Measurements from ENCODE around the gene CENPA. TPM values are rescaled to one million over a fixed set of nuclear protein-coding genes. Genes with fewer than 3 reads are reported as not detected.

Gene CENPA
- total and polyA plus RNA-seq, 7 donors: 0.12 to 0.23 TPM; not detected in 5

- Histone ChIP-seq H3K9me3 (no peaks in the 10 kb centered on the region), H3K27ac (no peak overlapping the region), H3K36me3 (ENCODE audit: insufficient read depth in 1 of 2, low read depth in 1 of 2) (no peaks in the 10 kb centered on the region), H3K4me3 (no peak overlapping the region), H3K4me1 (no peaks in the 10 kb centered on the region), H3K27me3 (ENCODE audit: insufficient read depth in 3 of 3, low read length in 2 of 3) (no peaks in the 10 kb centered on the region)
- WGBS, 3 donors: 70 to 75% (median 74%) methylated on average over 6 of the region's 6 CpGs
- intact Hi-C loops (cut with DNase I): no loop called here
- TF ChIP-seq CTCF (IDR thresholded peaks at IDR 0.05): no peak
- ATAC-seq: no peak
- no peak for DNase-seq
Measured at GRCh38 chr2:26740346-26740745, 45.5 kb upstream of the CENPA start.

- intact Hi-C loops (cut with DNase I): no loop called here
- no peak overlapping the region for H3K27ac ChIP-seq
- WGBS, 3 donors: 40 to 48% (median 44%) methylated on average over 8 of the region's 8 CpGs
Measured at GRCh38 chr2:26740890-26741302, 45.0 kb upstream of the CENPA start.

GRCh38 chr2:26742048-26742770 lies 43.6 kb upstream of the CENPA start:
- Histone ChIP-seq H3K4me1 (no peaks in the 10 kb centered on the region), H3K9me3 (no peaks in the 10 kb centered on the region), H3K27me3 (ENCODE audit: insufficient read depth in 3 of 3, low read length in 2 of 3) (no peaks in the 10 kb centered on the region), H3K4me3 (no peak overlapping the region), H3K36me3 (ENCODE audit: insufficient read depth in 1 of 2, low read depth in 1 of 2) (no peaks in the 10 kb centered on the region), H3K27ac (no peak overlapping the region)
- WGBS, 3 donors: 49 to 71% (median 50%) methylated on average over 14 to 15 of the region's 15 CpGs
- no peak for TF ChIP-seq CTCF (IDR thresholded peaks at IDR 0.05)
- no peak for DNase-seq
- intact Hi-C loops (cut with DNase I): no loop called here
- no peak for ATAC-seq

More at GRCh38 chr2:26740890-26741302, 45.0 kb upstream of the CENPA start:
- ATAC-seq (peak in 2 of 4 donors; percentile 27 to 36), DNase-seq (no peak)
- Histone ChIP-seq H3K4me1 (no peaks in the 10 kb centered on the region), H3K36me3 (ENCODE audit: insufficient read depth in 1 of 2, low read depth in 1 of 2) (no peaks in the 10 kb centered on the region), H3K9me3 (no peaks in the 10 kb centered on the region), H3K4me3 (no peak overlapping the region), H3K27me3 (ENCODE audit: insufficient read depth in 3 of 3, low read length in 2 of 3) (no peaks in the 10 kb centered on the region)
- TF ChIP-seq CTCF (IDR thresholded peaks at IDR 0.05): no peak

GRCh38 chr2:26743852-26744251 lies 42.0 kb upstream of the CENPA start:
- no peak for TF ChIP-seq CTCF (IDR thresholded peaks at IDR 0.05)
- Histone ChIP-seq H3K9me3 (no peaks in the 10 kb centered on the region), H3K27me3 (ENCODE audit: insufficient read depth in 3 of 3, low read length in 2 of 3) (no peaks in the 10 kb centered on the region), H3K4me3 (no peak overlapping the region), H3K36me3 (ENCODE audit: insufficient read depth in 1 of 2, low read depth in 1 of 2) (no peaks in the 10 kb centered on the region), H3K27ac (no peak overlapping the region), H3K4me1 (no peaks in the 10 kb centered on the region)
- ATAC-seq: no peak
- 94 to 98% (median 95%) methylated on average over 3 of the region's 3 CpGs for WGBS, 3 donors
- intact Hi-C loops (cut with DNase I): no loop called here
- DNase-seq: no peak

- ATAC-seq (no peak), DNase-seq (no peak)
- intact Hi-C loops (cut with DNase I): loop anchor here (1.0 kb wide), 1 partner anchor 140 kb away; no protein-coding TSS in a partner anchor
Measured at GRCh38 chr2:26744953-26745352, 40.9 kb upstream of the CENPA start.

More at GRCh38 chr2:26744953-26745352, 40.9 kb upstream of the CENPA start:
- Histone ChIP-seq H3K27ac (no peak overlapping the region), H3K36me3 (ENCODE audit: insufficient read depth in 1 of 2, low read depth in 1 of 2) (no peaks in the 10 kb centered on the region), H3K4me3 (no peak overlapping the region), H3K9me3 (no peaks in the 10 kb centered on the region), H3K27me3 (ENCODE audit: insufficient read depth in 3 of 3, low read length in 2 of 3) (no peaks in the 10 kb centered on the region), H3K4me1 (no peaks in the 10 kb centered on the region)
- WGBS, 3 donors: 89 to 92% (median 91%) methylated on average over 3 of the region's 3 CpGs
- TF ChIP-seq CTCF (IDR thresholded peaks at IDR 0.05): no peak

Data from psoas muscle (tissue), 8 donors.